ENCODE results near the gene CFAP74. TPM values are rescaled to one million over a fixed set of nuclear protein-coding genes. Genes with fewer than 3 reads are reported as not detected.

The CFAP74 gene
- total RNA-seq, 1 experiment from 2014 or later = not detected

DNA sequence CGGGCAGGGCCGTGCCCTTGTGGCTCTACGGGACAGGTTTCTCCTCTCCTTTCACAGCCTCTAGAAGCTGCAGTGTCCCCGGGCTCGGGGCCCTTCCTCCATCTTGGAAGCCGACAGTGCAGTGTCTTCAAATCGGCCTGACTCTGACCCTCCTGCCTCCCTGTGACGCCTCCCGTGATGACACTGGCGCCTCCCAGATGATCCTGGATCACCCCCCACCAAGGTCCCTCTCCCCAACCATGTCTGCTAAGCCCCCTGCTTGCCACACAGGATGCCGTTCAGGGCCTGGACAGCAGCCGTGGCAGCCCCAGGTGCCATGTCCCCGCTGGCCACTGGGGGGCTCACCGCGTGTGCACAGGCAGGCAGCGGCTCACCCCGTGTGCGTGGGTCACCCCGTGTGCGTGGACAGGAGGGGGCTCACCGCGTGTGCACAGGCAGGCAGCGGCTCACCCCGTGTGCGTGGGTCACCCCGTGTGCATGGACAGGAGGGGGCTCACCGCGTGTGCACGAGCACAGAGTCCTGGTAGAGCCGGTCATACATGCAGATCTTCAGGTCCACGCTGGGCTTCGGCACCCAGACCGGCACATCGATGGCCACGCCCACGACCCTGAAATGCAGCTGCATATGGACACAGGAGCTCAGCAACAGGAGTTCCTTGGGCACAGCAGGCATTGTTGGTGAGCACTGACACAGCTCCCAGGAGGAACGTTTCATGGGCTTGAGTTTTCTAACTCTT is 59.6 kb downstream of the CFAP74 start:
- peak overlapping the region; percentile 94 for H3K4me2 ChIP-seq (ENCODE audit: low read length)
- CTCF ChIA-PET = interaction anchor here (0.6 to 1.8 kb wide), 3 partner anchors 17 to 107 kb away, joined by 4 to 15 read pairs (median 7); partner anchors contain the start of gene PRKCZ
- no peak overlapping the region for H3K9ac ChIP-seq (ENCODE audit: low read length)
- no peaks in the 10 kb centered on the region for H3K9me2 ChIP-seq (replicated peaks; ENCODE audit: low read length)
- ATAC-seq (peak; percentile 98), DNase-seq (peak; percentile 74)
- intact Hi-C loops (cut with micrococcal nuclease) = loop anchor here (2.0 kb wide), 1 partner anchor 103 kb away; no protein-coding TSS in a partner anchor
- no peaks in the 10 kb centered on the region for H3K79me2 ChIP-seq (ENCODE audit: low read length)
- H3K27ac ChIP-seq (ENCODE audit: low read length) = no peak overlapping the region
- BruUV-seq (replicated peaks) = no TSS peak
- peak overlapping the region; percentile 70 for H3K4me3 ChIP-seq (ENCODE audit: low read length)
- H3K27me3 ChIP-seq (ENCODE audit: low read length) = no peaks in the 10 kb centered on the region
- no peaks in the 10 kb centered on the region for H4K20me1 ChIP-seq (ENCODE audit: low read length)
- H3K4me1 ChIP-seq (ENCODE audit: insufficient read depth, low read length) = peaks cover 4% of the 10 kb centered on the region; the same call in 1 of the 2 replicates
- peak overlapping the region; percentile 97 for H2AFZ ChIP-seq (ENCODE audit: low read length)
- H3K36me3 ChIP-seq (ENCODE audit: low read depth, low read length) = no peaks in the 10 kb centered on the region
- TF ChIP-seq EZH2phosphoT487 (IDR thresholded peaks at IDR 0.05; ENCODE audit: borderline replicate concordance, low read length) = no peak
- TF ChIP-seq, protein P1, sequence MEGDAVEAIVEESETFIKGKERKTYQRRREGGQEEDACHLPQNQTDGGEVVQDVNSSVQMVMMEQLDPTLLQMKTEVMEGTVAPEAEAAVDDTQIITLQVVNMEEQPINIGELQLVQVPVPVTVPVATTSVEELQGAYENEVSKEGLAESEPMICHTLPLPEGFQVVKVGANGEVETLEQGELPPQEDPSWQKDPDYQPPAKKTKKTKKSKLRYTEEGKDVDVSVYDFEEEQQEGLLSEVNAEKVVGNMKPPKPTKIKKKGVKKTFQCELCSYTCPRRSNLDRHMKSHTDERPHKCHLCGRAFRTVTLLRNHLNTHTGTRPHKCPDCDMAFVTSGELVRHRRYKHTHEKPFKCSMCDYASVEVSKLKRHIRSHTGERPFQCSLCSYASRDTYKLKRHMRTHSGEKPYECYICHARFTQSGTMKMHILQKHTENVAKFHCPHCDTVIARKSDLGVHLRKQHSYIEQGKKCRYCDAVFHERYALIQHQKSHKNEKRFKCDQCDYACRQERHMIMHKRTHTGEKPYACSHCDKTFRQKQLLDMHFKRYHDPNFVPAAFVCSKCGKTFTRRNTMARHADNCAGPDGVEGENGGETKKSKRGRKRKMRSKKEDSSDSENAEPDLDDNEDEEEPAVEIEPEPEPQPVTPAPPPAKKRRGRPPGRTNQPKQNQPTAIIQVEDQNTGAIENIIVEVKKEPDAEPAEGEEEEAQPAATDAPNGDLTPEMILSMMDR (conservative IDR thresholded peaks at IDR 0.05; ENCODE audit: low read depth, low read length) = peak; percentile 96
- H3K9me3 ChIP-seq (ENCODE audit: low read length) = no peaks in the 10 kb centered on the region
- H3F3A ChIP-seq (ENCODE audit: low read length, unreplicated experiment) = no peaks in the 10 kb centered on the region
- POLR2A ChIA-PET (ENCODE audit: unreplicated experiment) = no interaction called here

DNA sequence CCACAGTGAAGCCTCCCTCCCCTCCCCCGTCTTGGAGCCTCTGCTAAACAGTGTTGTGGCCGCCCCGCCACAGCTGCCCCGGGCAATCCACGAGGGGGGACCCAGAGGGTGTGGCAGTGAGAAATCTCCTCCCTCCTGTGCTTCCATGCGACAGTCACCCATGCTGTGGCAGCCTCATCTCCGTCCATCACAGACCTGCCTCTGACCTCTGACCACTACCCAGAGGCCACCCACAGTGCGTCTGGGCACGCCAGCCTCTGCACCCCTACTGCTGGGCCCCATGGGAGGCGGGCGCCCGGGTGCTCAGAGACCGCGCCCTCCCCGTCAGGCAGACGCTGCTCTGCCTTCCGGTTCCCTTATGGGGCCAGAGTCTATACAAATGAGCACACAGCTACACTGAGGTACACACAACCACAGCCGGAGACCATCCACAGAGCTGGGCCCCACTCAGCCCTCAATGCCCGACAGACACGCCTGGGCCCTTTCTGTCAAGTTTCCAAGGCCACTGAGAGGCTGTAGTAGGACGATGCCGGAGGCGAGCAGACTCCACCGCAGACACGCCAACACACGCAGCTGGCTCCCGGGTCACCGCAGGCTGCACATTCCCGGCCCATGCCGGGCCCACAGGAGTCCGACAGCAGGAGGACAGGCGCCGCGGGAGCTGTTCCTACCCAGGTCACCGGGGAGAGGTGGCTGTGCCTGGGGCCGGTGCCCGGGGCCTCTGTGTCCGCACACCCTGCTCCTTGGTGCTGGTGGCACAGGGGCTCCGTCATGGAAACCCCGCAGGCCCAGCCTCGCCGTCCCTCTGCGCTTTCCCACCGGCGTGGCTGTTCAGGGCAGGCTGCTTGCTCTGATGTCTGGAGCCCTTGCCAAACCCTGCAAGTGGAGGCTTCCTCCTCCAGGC is 60.6 kb downstream of the CFAP74 start:
- ChIA-PET CTCF (interaction anchor here (0.5 to 1.8 kb wide), 2 partner anchors 102 to 448 kb away, joined by 3 to 15 read pairs; partner anchors contain the start of genes MORN1 and RER1), POLR2A (ENCODE audit: unreplicated experiment) (no interaction called here)
- TF ChIP-seq, protein P1 (conservative IDR thresholded peaks at IDR 0.05; ENCODE audit: low read depth, low read length) = no peak
- TF ChIP-seq EZH2phosphoT487 (IDR thresholded peaks at IDR 0.05; ENCODE audit: borderline replicate concordance, low read length) (no peak), EZH2 (IDR thresholded peaks at IDR 0.05; ENCODE audit: low read length, unreplicated experiment) (no peak)
- ATAC-seq (no peak), DNase-seq (no peak)
- no TSS peak for BruUV-seq (replicated peaks)
- H3K9me2 ChIP-seq (replicated peaks; ENCODE audit: low read length) = no peaks in the 10 kb centered on the region
- intact Hi-C loops (cut with micrococcal nuclease) = no loop called here
- H3K4me2 ChIP-seq (ENCODE audit: low read length) = peak overlapping the region; percentile 94
- no peaks in the 10 kb centered on the region for H3K36me3 ChIP-seq (ENCODE audit: low read depth, low read length)
- H3K9me3 ChIP-seq (ENCODE audit: low read length) = no peaks in the 10 kb centered on the region
- no peaks in the 10 kb centered on the region for H3K79me2 ChIP-seq (ENCODE audit: low read length)
- no peak overlapping the region for H3K27ac ChIP-seq (ENCODE audit: low read length)
- H4K20me1 ChIP-seq (ENCODE audit: low read length) = no peaks in the 10 kb centered on the region
- H3K4me3 ChIP-seq (ENCODE audit: low read length) = peak overlapping the region; percentile 70; the same call in 1 of the 2 replicates
- H3F3A ChIP-seq (ENCODE audit: low read length, unreplicated experiment) = no peaks in the 10 kb centered on the region
- H3K27me3 ChIP-seq (ENCODE audit: low read length) = no peaks in the 10 kb centered on the region
- no peak overlapping the region for H3K9ac ChIP-seq (ENCODE audit: low read length)
- peak overlapping the region; percentile 97 for H2AFZ ChIP-seq (ENCODE audit: low read length)
- peaks cover 4% of the 10 kb centered on the region; the same call in 1 of the 2 replicates for H3K4me1 ChIP-seq (ENCODE audit: insufficient read depth, low read length)

Data from PC-3 (cell line).